ENCODE data around the gene CNTNAP5. TPM values are rescaled to one million over a fixed set of nuclear protein-coding genes. Genes with fewer than 3 reads are reported as not detected.

Gene CNTNAP5
- total RNA-seq, 1 donor from 2014 or later = 0.56 TPM

DNA sequence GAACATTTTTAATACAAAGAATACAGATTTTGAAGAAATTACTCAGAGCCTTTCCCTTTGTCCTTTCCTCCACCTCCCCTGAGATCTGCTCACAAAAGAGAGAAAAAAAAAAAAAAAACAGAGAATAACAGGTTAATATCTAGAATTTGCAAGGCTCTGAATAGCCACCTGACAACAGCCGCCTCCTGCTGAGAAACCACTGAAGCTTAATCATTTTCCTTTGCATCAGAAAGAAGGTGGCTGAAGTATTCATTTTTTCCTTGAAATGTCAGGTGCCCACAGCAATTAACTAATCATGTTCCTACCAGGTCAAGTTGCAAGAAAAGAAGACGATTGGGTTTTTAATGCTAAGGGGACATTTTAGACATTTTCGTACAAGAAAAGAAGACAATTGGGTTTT, 21.2 kb downstream of the CNTNAP5 start:
- H3K36me3 Mint-ChIP-seq (ENCODE audit: low read depth) = no peaks in the 10 kb centered on the region
- TF ChIP-seq, protein P1, sequence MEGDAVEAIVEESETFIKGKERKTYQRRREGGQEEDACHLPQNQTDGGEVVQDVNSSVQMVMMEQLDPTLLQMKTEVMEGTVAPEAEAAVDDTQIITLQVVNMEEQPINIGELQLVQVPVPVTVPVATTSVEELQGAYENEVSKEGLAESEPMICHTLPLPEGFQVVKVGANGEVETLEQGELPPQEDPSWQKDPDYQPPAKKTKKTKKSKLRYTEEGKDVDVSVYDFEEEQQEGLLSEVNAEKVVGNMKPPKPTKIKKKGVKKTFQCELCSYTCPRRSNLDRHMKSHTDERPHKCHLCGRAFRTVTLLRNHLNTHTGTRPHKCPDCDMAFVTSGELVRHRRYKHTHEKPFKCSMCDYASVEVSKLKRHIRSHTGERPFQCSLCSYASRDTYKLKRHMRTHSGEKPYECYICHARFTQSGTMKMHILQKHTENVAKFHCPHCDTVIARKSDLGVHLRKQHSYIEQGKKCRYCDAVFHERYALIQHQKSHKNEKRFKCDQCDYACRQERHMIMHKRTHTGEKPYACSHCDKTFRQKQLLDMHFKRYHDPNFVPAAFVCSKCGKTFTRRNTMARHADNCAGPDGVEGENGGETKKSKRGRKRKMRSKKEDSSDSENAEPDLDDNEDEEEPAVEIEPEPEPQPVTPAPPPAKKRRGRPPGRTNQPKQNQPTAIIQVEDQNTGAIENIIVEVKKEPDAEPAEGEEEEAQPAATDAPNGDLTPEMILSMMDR (conservative IDR thresholded peaks at IDR 0.05) = no peak
- no peaks in the 10 kb centered on the region for H3K9me3 Mint-ChIP-seq
- no peak overlapping the region for H3K4me3 Mint-ChIP-seq
- H3K27ac Mint-ChIP-seq (ENCODE audit: unreplicated experiment) = no peak overlapping the region
- H3K27me3 Mint-ChIP-seq (ENCODE audit: low read depth) = no peaks in the 10 kb centered on the region
- no peaks in the 10 kb centered on the region for H3K4me1 Mint-ChIP-seq
- DNase-seq (ENCODE audit: low read depth, low spot score) = no peak

- no peak for DNase-seq (ENCODE audit: low read depth, low spot score)
- TF ChIP-seq, protein P1 (conservative IDR thresholded peaks at IDR 0.05) = no peak
- H3K36me3 Mint-ChIP-seq (ENCODE audit: low read depth) = no peaks in the 10 kb centered on the region
- no peaks in the 10 kb centered on the region for H3K4me1 Mint-ChIP-seq
- H3K9me3 Mint-ChIP-seq = no peaks in the 10 kb centered on the region
- H3K27ac Mint-ChIP-seq (ENCODE audit: unreplicated experiment) = no peak overlapping the region
- no peak overlapping the region for H3K4me3 Mint-ChIP-seq
- no peaks in the 10 kb centered on the region for H3K27me3 Mint-ChIP-seq (ENCODE audit: low read depth)
Observed at GRCh38 chr2:124048102-124048501, 23.0 kb downstream of the CNTNAP5 start.

DNA sequence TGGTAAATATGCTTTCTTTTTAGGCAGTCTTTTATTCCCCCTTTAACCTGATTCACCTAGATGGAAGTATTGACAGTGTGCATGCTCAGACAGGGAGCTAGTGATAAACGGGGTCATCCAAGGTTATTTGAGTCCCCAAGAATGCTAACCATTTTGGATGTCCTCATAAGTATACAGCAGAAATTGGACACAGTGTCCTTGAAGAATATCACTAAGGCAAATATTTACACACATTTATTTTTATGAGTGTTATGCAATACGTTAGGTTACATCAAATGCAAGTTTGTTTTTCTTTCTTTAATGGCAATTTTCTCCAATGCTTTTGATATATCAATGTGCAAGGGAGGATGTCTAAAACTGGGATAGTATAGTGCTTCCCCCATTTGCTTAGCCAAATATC, 23.6 kb downstream of the CNTNAP5 start:
- Mint-ChIP-seq H3K4me3 (no peak overlapping the region), H3K4me1 (no peaks in the 10 kb centered on the region), H3K27ac (ENCODE audit: unreplicated experiment) (no peak overlapping the region), H3K36me3 (ENCODE audit: low read depth) (no peaks in the 10 kb centered on the region), H3K9me3 (no peaks in the 10 kb centered on the region), H3K27me3 (ENCODE audit: low read depth) (no peaks in the 10 kb centered on the region)
- TF ChIP-seq, protein P1 (conservative IDR thresholded peaks at IDR 0.05) = no peak
- DNase-seq (ENCODE audit: low read depth, low spot score) = no peak

DNA sequence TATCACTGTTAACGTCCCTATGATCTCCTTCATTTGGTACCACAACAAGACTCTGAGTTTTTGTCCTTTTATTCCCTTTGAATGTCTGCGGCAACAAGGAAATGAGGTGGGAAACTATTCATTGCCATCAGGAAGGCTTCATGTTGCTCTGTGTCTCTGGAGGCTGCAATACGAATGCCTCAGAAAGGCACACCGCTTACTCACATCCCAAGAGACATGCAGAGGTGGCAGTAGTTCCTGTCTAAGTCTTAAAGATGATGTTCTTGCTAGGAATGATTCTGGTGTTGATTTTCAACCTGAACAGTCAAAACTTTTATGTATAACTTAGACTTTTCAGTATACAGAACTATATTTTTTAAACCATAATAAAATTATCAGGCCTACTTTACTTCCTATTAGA, 24.0 kb downstream of the CNTNAP5 start:
- H3K27ac Mint-ChIP-seq (ENCODE audit: unreplicated experiment) = no peak overlapping the region
- no peak overlapping the region for H3K4me3 Mint-ChIP-seq
- H3K27me3 Mint-ChIP-seq (ENCODE audit: low read depth) = no peaks in the 10 kb centered on the region
- no peaks in the 10 kb centered on the region for H3K9me3 Mint-ChIP-seq
- TF ChIP-seq, protein P1 (conservative IDR thresholded peaks at IDR 0.05) = no peak
- H3K4me1 Mint-ChIP-seq = no peaks in the 10 kb centered on the region
- DNase-seq (ENCODE audit: low read depth, low spot score) = no peak
- no peaks in the 10 kb centered on the region for H3K36me3 Mint-ChIP-seq (ENCODE audit: low read depth)

DNA sequence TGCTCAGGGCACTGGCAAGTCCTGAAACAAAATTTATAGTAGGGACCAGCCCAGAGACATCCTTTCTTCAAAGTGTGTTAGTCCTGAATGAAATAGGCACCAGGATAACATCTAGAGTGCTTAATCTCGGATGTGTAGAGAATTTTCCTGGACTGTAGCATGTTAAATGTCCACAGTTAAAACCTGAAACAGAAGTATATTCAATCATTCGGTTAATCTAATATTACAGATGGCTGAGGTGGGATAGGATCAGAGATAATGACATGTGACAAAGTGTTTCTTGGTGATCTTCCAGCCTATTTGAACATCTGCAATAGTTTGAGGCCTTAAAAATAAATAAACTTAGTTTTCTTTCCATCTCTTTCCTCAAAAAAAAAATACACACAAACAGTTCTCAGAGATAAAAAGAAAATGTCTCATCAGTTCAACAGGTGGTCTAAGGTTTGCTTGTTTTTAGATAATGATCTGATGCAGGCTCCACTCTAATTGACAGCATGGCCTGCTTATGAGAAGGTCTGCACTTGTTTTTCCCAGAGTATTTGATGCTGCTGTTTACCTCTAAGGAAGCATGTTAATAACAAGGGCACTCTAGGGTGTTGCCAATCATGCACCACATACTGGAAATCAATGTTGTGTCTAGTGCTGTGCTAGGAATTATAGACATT, 25.9 kb downstream of the CNTNAP5 start:
- TF ChIP-seq, protein P1 (conservative IDR thresholded peaks at IDR 0.05) = no peak
- peaks cover 3% of the 10 kb centered on the region for H3K27me3 Mint-ChIP-seq (ENCODE audit: low read depth)
- H3K36me3 Mint-ChIP-seq (ENCODE audit: low read depth) = no peaks in the 10 kb centered on the region
- no peak for DNase-seq (ENCODE audit: low read depth, low spot score)
- no peak overlapping the region for H3K27ac Mint-ChIP-seq (ENCODE audit: unreplicated experiment)
- no peaks in the 10 kb centered on the region for H3K9me3 Mint-ChIP-seq
- no peak overlapping the region for H3K4me3 Mint-ChIP-seq
- H3K4me1 Mint-ChIP-seq = no peaks in the 10 kb centered on the region
